Epithelial cell of proximal tubule (primary cell): ENCODE data around the gene TIMELESS. TPM values are rescaled to one million over a fixed set of nuclear protein-coding genes. Genes with fewer than 3 reads are reported as not detected.
"Not testable (repeated sequence)": the region's sequence is repeated elsewhere in the genome, so short reads cannot be mapped to it uniquely, and the experiment has no call there.

Source experiments
- DNase-seq: peaks from one replicate; pipeline ENCODE4 v3.0.0-alpha.2; 2011; ENCODE audit warnings: low read depth
- H3K4me3 ChIP-seq: 2 replicates; pipeline ENCODE4 v1.5.1; 2011; ENCODE audit warnings: low read depth, mild to moderate bottlenecking, low read length
- CTCF ChIP-seq: conservative IDR thresholded peaks from 2 replicates; pipeline ENCODE4 v1.5.1; 2012; ENCODE audit warnings: low read depth, mild to moderate bottlenecking, low read length
- total RNA-seq: library from RNA; depleted of rRNA; stranded (reverse); fragments of >200 nt; gene quantifications from 2 replicates; pipeline ENCODE4 v1.2.3, GENCODE V29; 2015

The TIMELESS gene
- total RNA-seq, 1 donor from 2014 or later, result 30.2 TPM

- no peak within 1 kb of the TSS for H3K4me3 ChIP-seq
- no peak for TF ChIP-seq CTCF
- DNase-seq, result no peak
Measured at GRCh38 chr12:56454557-56454956, 5.3 kb upstream of the TIMELESS start, which contains the start of gene MIP. MIP (minus strand) TSS chr12:56454657; CDS start chr12:56454613, 44 bp downstream.

GRCh38 chr12:56451147-56451546, 1.9 kb upstream of the TIMELESS start:
- no peak for DNase-seq
- no peak for TF ChIP-seq CTCF
- H3K4me3 ChIP-seq, result no peak overlapping the region

GRCh38 chr12:56450241-56450640, 1.0 kb upstream of the TIMELESS start:
- no peak overlapping the region for H3K4me3 ChIP-seq
- no peak for TF ChIP-seq CTCF
- DNase-seq, result no peak

- peak overlapping the region; percentile 89 for H3K4me3 ChIP-seq
- no peak for DNase-seq
- TF ChIP-seq CTCF, result no peak
Measured at GRCh38 chr12:56449622-56449984, 377 bp upstream of the TIMELESS start.

- DNase-seq, H3K4me3 ChIP-seq: not testable (repeated sequence)
Measured at GRCh38 chr12:56443208-56443607, 6.0 kb downstream of the TIMELESS start.

GRCh38 chr12:56437430-56438176, 11.6 kb downstream of the TIMELESS start:
- H3K4me3 ChIP-seq, result no peak overlapping the region
- no peak for DNase-seq
- TF ChIP-seq CTCF, result no peak

GRCh38 chr12:56434828-56435227, 14.4 kb downstream of the TIMELESS start:
- no peak for DNase-seq
- TF ChIP-seq CTCF, result no peak
- no peak overlapping the region for H3K4me3 ChIP-seq
